GM19397 (cell line): ENCODE results near the gene HJV.

Source experiments
- ATAC-seq: cut with Tn5 transposase; IDR thresholded peaks from one replicate; pipeline ENCODE4 v1.9.1; 2021; ENCODE audit warnings: mild to moderate bottlenecking, moderate library complexity; ENCODE audit not compliant: unreplicated experiment

The HJV gene

GRCh38 chr1:146022403-146023127, 1.0 kb upstream of the HJV start:
- ATAC-seq, result no peak

GRCh38 chr1:146021050-146021445, 487 bp downstream of the HJV start:
- no peak for ATAC-seq

- ATAC-seq, result no peak
Observed at GRCh38 chr1:146020058-146021049, 1.2 kb downstream of the HJV start.

GRCh38 chr1:146019231-146020057, 2.1 kb downstream of the HJV start:
- ATAC-seq, result no peak

GRCh38 chr1:146016891-146017290, 4.6 kb downstream of the HJV start:
- ATAC-seq, result no peak

GRCh38 chr1:146013559-146013922, 8.0 kb downstream of the HJV start:
- ATAC-seq, result no peak

GRCh38 chr1:146012703-146013558, 8.6 kb downstream of the HJV start:
- ATAC-seq, result no peak

- no peak for ATAC-seq
Observed at GRCh38 chr1:146010126-146010738, 11.3 kb downstream of the HJV start.

- no peak for ATAC-seq
Observed at GRCh38 chr1:146007489-146008133, 13.9 kb downstream of the HJV start.

- ATAC-seq, result no peak
Observed at GRCh38 chr1:146001709-146002108, 19.8 kb downstream of the HJV start.

- no peak for ATAC-seq
Observed at GRCh38 chr1:145999321-146000024, 22.1 kb downstream of the HJV start.

- no peak for ATAC-seq
Observed at GRCh38 chr1:145997718-145998023, 23.9 kb downstream of the HJV start.

GRCh38 chr1:145997016-145997717, 24.4 kb downstream of the HJV start:
- peak; percentile 42 for ATAC-seq

GRCh38 chr1:145996433-145997015, 25.0 kb downstream of the HJV start, which contains the start of gene TXNIP:
Gene TXNIP (minus strand): TSS chr1:145996579. CDS start chr1:145996266, 313 bp downstream.
- peak; percentile 94 for ATAC-seq

GRCh38 chr1:145995964-145996432, 25.5 kb downstream of the HJV start:
- ATAC-seq, result no peak

- ATAC-seq, result no peak
Observed at GRCh38 chr1:145995148-145995881, 26.2 kb downstream of the HJV start.
